GM12801 (cell line): ENCODE measurements around the gene ASCL5.

Source experiments
- TF ChIP-seq, protein P1 (sequence below): IDR thresholded peaks from one replicate; pipeline ENCODE4 v1.5.1; 2011; ENCODE audit warnings: control low read depth; ENCODE audit not compliant: insufficient read length; ENCODE audit errors: extremely low read depth

Gene ASCL5, protein sequence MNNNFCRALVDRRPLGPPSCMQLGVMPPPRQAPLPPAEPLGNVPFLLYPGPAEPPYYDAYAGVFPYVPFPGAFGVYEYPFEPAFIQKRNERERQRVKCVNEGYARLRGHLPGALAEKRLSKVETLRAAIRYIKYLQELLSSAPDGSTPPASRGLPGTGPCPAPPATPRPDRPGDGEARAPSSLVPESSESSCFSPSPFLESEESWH

DNA sequence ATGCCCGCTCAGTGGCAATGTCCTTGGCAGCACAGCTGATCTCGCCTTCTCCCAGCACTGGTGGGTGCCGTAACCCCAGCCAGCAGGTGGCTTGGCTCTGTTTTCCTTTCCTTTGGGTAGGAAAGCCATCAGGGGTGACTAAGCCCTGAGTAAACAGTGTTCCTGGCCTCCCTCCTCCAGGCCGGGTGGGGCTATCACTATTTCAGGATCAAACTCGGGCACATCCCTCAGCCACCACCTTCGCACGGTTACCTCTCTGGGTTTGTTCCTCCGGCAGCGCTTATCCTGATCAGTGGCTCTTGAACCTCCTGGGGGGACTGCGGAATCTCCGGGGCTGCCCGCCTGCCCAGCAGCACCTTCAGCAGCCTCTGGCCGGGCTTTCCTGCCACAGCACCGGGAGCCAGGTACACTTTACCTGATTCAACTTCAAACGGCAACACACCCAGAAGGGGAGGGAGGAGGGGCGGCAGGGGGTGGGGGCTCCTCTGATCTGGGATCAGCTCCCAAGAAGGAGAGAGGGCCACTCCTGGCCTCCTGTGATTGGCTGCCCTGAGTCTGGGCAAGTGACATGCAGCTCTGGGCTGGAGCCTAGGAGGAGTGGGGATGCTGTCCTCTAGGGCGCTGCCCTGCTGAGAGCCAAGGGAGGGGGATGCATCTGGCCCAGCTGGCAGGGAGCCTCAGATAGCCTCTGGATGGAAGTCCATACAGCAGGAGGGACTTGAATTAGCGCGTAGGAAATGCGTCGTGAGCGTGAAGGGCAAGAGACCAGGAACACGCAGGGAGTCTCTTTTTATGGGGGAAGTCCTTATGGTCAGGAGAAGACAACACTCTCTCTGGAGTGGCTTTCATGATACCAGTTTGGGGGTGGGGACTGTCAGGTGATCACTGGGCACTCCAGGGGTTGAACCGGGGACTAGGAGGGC lies at the start of gene ASCL5:
Gene ASCL5 (minus strand): TSS at position 353 of the 923 bp plus-strand sequence. CDS start 11,812 bp downstream, outside the sequence.
- TF ChIP-seq, protein P1, sequence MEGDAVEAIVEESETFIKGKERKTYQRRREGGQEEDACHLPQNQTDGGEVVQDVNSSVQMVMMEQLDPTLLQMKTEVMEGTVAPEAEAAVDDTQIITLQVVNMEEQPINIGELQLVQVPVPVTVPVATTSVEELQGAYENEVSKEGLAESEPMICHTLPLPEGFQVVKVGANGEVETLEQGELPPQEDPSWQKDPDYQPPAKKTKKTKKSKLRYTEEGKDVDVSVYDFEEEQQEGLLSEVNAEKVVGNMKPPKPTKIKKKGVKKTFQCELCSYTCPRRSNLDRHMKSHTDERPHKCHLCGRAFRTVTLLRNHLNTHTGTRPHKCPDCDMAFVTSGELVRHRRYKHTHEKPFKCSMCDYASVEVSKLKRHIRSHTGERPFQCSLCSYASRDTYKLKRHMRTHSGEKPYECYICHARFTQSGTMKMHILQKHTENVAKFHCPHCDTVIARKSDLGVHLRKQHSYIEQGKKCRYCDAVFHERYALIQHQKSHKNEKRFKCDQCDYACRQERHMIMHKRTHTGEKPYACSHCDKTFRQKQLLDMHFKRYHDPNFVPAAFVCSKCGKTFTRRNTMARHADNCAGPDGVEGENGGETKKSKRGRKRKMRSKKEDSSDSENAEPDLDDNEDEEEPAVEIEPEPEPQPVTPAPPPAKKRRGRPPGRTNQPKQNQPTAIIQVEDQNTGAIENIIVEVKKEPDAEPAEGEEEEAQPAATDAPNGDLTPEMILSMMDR = no peak

DNA sequence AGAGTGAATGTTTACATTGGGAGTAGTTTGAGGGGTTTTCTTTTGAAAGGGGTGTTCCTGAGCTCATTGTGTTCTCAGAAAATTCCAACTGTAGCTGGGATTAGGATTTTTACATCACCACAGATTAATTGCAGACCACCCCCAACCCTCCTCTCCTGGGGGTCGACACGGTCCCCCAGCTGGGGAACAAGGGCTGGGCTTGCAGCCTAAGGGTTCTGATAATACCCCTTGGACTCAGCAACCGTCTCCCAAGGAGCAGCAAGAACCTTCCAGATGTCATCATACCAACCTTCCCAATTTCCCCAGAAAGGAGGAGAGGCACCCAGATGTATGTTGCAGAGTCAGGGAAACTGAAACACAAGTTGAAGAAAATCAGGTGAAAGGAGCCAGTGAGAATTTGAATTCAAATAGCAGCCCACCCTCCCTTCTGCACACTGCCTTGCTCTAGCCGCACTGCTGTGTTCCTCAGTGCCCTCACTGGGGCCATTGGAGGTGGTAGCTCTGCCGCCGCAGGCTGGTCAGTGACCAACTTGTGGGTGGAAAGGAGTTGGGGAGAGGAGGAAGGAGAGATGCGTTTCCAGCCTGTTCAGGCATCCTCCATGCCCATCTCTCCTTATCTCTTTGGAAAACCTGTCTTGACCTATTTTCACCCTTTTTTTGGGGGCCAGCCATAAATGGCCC lies 49.0 kb upstream of the ASCL5 start:
- TF ChIP-seq, protein P1 = no peak

DNA sequence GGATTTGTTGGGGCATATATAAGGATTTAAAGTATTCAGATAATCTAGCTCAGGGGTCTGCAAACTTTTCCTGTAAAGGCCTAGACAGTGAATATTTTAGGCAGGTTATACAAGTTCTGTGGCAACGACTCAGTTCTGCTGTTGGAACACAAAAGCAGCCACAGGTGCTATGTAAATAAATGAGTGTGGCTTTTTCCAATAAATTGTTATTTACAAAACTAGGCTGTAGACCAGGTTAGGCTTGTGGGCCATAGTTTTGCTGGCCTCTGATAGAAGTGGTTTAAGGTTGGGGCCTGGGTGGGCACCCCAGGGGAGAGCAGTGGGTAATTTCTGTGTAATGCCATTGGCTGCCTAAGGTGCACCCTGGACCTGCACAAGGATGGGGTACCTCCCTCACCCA lies 46.8 kb upstream of the ASCL5 start:
- TF ChIP-seq, protein P1 = no peak

DNA sequence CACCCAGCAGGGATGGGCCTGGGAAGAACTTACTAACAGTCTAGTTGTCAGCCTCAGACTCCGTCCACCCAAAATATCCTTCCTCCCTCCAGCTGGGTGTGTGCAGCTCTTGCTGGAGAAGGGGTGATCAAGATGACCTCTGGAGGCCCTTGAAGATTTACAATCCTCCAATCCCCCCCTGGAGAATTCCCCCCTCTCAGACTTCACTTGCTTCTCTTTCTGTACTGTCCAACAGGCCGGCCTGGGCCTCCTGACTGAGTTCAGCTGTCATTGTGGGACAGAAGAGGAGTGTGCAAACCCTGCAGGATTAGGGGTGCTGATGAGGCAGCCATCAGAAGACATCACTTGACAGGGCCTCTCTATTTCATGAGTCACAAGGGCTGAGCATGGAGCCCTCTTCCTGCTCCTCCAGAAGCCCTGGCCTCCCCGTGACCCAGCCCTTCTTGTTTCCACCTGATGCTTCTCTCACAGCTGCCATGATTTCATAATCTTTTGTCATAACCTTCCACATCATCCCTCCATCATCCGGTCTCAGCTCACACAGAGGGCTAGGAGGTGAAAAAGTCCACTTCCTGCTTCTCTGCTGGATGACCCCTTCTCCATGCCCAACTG lies 46.1 kb upstream of the ASCL5 start:
- TF ChIP-seq, protein P1 = no peak

DNA sequence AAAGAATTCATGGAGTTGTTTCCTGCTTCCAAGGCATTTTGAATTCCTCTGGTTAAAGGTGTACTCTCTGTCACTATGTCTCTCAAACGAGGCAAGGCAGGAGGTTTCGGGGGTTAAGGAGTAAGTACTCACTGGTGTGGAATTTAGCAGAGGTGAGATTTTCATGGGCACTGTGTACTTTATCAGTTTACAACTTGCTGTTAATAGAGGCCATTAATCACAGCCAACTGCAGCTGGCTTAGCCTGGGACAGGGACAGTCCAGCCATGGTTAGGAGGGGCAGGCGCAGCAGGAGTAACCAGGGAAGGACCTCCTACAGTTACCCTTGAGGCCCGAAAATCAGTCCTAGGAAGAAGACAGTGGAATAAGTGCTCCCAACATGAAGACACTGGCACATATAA lies 45.3 kb upstream of the ASCL5 start:
- TF ChIP-seq, protein P1 = no peak

DNA sequence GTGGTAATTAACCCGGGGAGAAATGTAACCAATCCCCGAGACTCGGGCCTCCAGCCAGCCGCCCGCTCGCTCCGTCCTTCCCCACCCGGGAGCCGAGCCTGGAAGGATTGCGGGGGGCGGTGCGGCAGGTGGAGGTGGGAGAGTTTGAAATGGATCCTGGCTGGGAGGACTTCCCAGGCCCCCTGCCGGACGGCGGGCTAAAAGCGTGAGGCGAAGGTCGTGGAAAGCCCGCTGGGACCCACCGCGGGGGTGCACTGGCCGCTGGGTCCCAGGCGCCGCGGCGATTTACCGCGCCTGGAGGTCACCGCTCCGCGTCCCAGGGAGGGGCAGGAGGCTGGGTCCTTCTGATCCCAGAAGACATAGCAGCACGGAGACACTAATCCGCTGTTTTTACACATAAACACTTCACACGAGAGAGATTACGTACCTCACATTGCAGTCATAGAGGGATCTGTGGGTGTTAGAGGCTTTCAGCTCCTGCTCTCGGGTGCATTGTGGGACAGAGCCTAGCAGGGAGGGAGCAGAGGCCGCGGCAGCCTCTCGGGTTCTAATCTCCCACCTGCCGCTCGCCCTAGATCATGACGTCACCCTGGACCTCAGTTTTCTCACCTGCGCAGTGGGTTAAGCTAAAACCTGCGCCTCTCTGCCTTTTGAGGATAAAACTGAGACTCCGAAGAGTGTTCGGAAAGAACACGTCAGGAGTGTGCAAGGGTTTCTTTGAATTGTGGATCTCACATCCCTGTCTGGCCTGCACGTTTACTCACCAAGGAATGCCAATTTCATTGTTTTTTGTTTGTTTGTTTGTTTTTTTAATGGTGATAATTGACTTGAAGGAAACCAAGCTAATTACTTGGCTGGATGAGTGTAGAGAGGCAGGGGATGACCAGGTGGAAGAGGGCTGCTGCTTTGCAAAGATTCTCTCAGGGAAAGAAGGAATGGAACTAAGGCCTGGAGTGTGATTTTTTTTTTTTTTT lies 44.4 kb upstream of the ASCL5 start:
- TF ChIP-seq, protein P1 = no peak
